Stimulated activated CD4-positive, alpha-beta T cell treated with anti-CD3 and anti-CD28 coated beads, Interleukin-4, amount 100 ng/mL, for 1 hour (primary cell): Measurements from ENCODE around the gene NNT.
"Not testable (repeated sequence)": the region's sequence is repeated elsewhere in the genome, so short reads cannot be mapped to it uniquely, and the experiment has no call there.

Source experiments
- DNase-seq: peaks from one replicate; pipeline ENCODE4 v3.0.0-alpha.2; 2020

The NNT gene

GRCh38 chr5:43728581-43728980 lies 125.6 kb downstream of the NNT start:
- no peak for DNase-seq

GRCh38 chr5:43729846-43730478 lies 127.0 kb downstream of the NNT start:
- DNase-seq, result no peak

DNA sequence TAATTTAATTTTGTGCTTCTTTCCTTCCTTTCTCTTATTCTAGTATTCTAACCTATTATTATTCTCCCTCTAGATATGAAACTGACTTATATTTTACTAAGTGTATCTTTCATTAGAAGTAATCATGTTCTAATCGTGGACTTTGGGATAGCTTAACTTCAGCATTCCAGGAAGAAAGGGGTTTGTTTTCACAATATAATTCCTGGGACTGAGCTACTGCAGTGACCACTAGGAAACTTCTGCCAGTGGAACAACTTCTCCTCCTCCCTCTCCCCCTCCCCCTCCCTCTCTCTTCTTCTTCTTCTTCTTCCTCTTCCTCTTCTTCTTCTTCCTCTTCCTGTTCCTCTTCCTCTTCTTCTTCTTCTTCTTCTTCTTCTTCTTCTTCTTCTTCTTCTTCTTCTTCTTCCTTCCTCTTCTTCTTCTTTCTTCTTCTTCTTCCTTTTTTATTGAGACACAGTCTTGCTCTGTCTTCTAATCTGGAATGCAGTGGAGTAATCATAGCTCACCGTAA lies 127.9 kb downstream of the NNT start:
- no peak for DNase-seq

DNA sequence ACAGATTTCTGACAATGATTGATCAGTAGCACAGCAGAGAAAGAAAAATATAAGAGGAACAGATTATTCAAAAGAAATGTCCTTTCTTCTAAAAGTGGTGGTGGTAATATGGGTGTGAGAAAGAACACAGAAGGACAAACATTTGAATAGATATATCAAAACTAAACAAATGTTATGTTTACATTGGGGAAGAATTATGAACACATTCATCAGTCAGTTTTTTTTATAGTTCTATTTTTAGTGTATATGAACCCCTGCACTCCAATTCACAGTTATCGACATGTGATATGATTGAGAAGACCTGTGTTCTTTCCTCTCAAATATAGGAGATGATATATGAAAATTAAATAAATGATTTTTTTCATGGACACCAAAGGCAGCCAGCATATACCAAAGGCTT lies 128.6 kb downstream of the NNT start:
- DNase-seq, result no peak

DNA sequence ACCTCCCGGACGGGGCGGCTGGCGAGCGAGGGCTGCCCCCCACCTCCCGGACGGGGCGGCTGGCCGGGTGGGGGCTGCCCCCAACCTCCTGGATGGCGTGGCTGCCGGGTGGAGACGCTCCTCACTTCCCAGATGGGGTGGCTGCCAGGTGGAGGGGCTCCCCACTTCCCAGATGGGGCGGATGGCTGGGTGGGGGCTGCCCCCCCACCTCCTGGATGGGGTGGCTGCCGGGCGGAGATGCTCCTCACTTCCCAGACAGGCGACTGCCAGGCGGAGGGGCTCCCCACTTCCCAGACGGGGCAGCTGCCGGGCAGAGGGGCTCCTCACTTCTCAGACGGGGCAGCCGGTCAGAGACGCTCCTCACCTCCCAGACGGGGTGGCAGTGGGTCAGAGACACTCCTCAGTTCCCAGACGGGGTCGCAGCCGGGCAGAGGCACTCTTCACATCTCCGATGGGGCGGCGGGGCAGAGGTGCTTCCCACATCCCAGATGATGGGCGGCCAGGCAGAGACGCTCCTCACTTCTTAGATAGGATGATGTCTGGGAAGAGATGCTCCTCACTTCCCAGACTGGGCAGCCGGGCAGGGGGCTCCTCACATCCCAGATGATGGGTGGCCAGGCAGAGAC lies 143.1 kb downstream of the NNT start:
- DNase-seq, result not testable (repeated sequence)

- no peak for DNase-seq
Measured at GRCh38 chr5:43750809-43751208, 147.8 kb downstream of the NNT start.

GRCh38 chr5:43753069-43753468 lies 150.1 kb downstream of the NNT start:
- no peak for DNase-seq
